Spinal cord (tissue), 10 donors: Measurements from ENCODE around the gene INPP4B. TPM values are rescaled to one million over a fixed set of nuclear protein-coding genes. Genes with fewer than 3 reads are reported as not detected.

ENCODE experiments used
- DNase-seq, 6 donors: peaks; one replicate each; pipeline versions ENCODE4 v3.0.0 to v3.0.0-alpha.2; 2013 to 2015; ENCODE audit warnings: low spot score in 6 of 6, low read depth in 4 of 6
- H3K27ac ChIP-seq: one replicate; pipeline ENCODE4 v1.5.1; 2013; ENCODE audit warnings: low read depth, low read length, control low read depth
- H3K27me3 ChIP-seq: one replicate; pipeline ENCODE4 v1.6.1; 2013; ENCODE audit warnings: low read length; ENCODE audit not compliant: control insufficient read depth, insufficient read depth
- H3K36me3 ChIP-seq: one replicate; pipeline ENCODE4 v1.6.1; 2013; ENCODE audit warnings: low read length; ENCODE audit not compliant: control insufficient read depth, insufficient read depth
- H3K4me1 ChIP-seq: one replicate; pipeline ENCODE4 v1.6.1; 2013; ENCODE audit warnings: low read length; ENCODE audit not compliant: control insufficient read depth, insufficient read depth
- H3K4me3 ChIP-seq: one replicate; pipeline ENCODE4 v1.5.1; 2013; ENCODE audit warnings: low read depth, low read length, control low read depth
- H3K9me3 ChIP-seq: one replicate; pipeline ENCODE4 v1.6.1; 2013; ENCODE audit warnings: low read length; ENCODE audit not compliant: control insufficient read depth, insufficient read depth
- WGBS: methylation state at CpG from one replicate; pipeline ENCODE4 v1.1.5; 2013; ENCODE audit warnings: missing lambda C conversion rate; ENCODE audit not compliant: insufficient coverage; 5-methylcytosine and 5-hydroxymethylcytosine counted together
- polyA plus RNA-seq, 2 donors: library from polyadenylated mRNA; unstranded; fragments of 120-200 nt; gene quantifications; one replicate each; pipeline ENCODE4 v1.2.1, GENCODE V29; 2013; ENCODE audit not compliant: insufficient read length in 2 of 2
- total RNA-seq, 2 donors: library from RNA; depleted of rRNA in 1 of 2; stranded (reverse); fragments of 120-200 nt in 1 of 2; fragments of >200 nt in 1 of 2; gene quantifications; one replicate each; pipeline versions ENCODE4 v1.2.3 to v1.2.4, GENCODE V29; 2013 to 2014
- donor health status: healthy.

The INPP4B gene
- total and polyA plus RNA-seq, 4 donors, result 5.7 to 29.4 (median 14.5) TPM

- Histone ChIP-seq H3K27me3 (no peaks in the 10 kb centered on the region), H3K36me3 (no peaks in the 10 kb centered on the region), H3K9me3 (no peaks in the 10 kb centered on the region), H3K4me1 (no peaks in the 10 kb centered on the region), H3K4me3 (no peak overlapping the region), H3K27ac (no peak overlapping the region)
- 80% methylated on average over 1 of the region's 2 CpGs for WGBS
- peak in 2 of 6 donors; percentile 4 to 11 for DNase-seq
These were observed 396.2 kb downstream of the INPP4B start for GRCh38 chr4:142449771-142450373.

- Histone ChIP-seq H3K9me3 (no peaks in the 10 kb centered on the region), H3K4me1 (no peaks in the 10 kb centered on the region), H3K36me3 (no peaks in the 10 kb centered on the region), H3K4me3 (no peak overlapping the region), H3K27ac (no peak overlapping the region), H3K27me3 (no peaks in the 10 kb centered on the region)
- WGBS, result 76% methylated on average over 3 of the region's 3 CpGs
- no peak for DNase-seq
These were observed 399.1 kb downstream of the INPP4B start for GRCh38 chr4:142447009-142447408.

- H3K9me3 ChIP-seq, result no peaks in the 10 kb centered on the region
- H3K4me3 ChIP-seq, result no peak overlapping the region
- no peaks in the 10 kb centered on the region for H3K36me3 ChIP-seq
- no peak for DNase-seq
- no peaks in the 10 kb centered on the region for H3K4me1 ChIP-seq
- no peak overlapping the region for H3K27ac ChIP-seq
- H3K27me3 ChIP-seq, result no peaks in the 10 kb centered on the region
- no CpG with 5 or more reads among the region's 5 CpGs for WGBS
These were observed 402.6 kb downstream of the INPP4B start for GRCh38 chr4:142443469-142443868.

GRCh38 chr4:142440093-142440492 is 406.0 kb downstream of the INPP4B start:
- no peaks in the 10 kb centered on the region for H3K27me3 ChIP-seq
- H3K36me3 ChIP-seq, result no peaks in the 10 kb centered on the region
- peaks cover 3% of the 10 kb centered on the region for H3K9me3 ChIP-seq
- DNase-seq, result no peak
- H3K4me1 ChIP-seq, result no peaks in the 10 kb centered on the region
- no peak overlapping the region for H3K27ac ChIP-seq
- no peak overlapping the region for H3K4me3 ChIP-seq
- WGBS, result 92% methylated on average over 2 of the region's 2 CpGs

- H3K27me3 ChIP-seq, result no peaks in the 10 kb centered on the region
- H3K4me1 ChIP-seq, result no peaks in the 10 kb centered on the region
- no peak overlapping the region for H3K4me3 ChIP-seq
- peaks cover 3% of the 10 kb centered on the region for H3K9me3 ChIP-seq
- DNase-seq, result no peak
- WGBS, result 84% methylated on average over 7 of the region's 8 CpGs
- no peaks in the 10 kb centered on the region for H3K36me3 ChIP-seq
- no peak overlapping the region for H3K27ac ChIP-seq
These were observed 410.4 kb downstream of the INPP4B start for GRCh38 chr4:142435599-142436235.

- H3K4me1 ChIP-seq, result no peaks in the 10 kb centered on the region
- H3K36me3 ChIP-seq, result no peaks in the 10 kb centered on the region
- no peak overlapping the region for H3K4me3 ChIP-seq
- no peaks in the 10 kb centered on the region for H3K27me3 ChIP-seq
- WGBS, result 100% methylated on average over 1 of the region's 2 CpGs
- no peak for DNase-seq
- no peak overlapping the region for H3K27ac ChIP-seq
- peaks cover 3% of the 10 kb centered on the region for H3K9me3 ChIP-seq
These were observed 411.4 kb downstream of the INPP4B start for GRCh38 chr4:142434519-142435224.

GRCh38 chr4:142428715-142429114 is 417.4 kb downstream of the INPP4B start:
- WGBS, result no CpG with 5 or more reads among the region's 2 CpGs
- H3K27me3 ChIP-seq, result no peaks in the 10 kb centered on the region
- no peak for DNase-seq

GRCh38 chr4:142427456-142427855 is 418.6 kb downstream of the INPP4B start:
- Histone ChIP-seq H3K9me3 (no peaks in the 10 kb centered on the region), H3K4me3 (no peak overlapping the region), H3K27ac (no peak overlapping the region), H3K4me1 (no peaks in the 10 kb centered on the region), H3K27me3 (no peaks in the 10 kb centered on the region), H3K36me3 (no peaks in the 10 kb centered on the region)
- no CpG with 5 or more reads among the region's 1 CpG for WGBS
- no peak for DNase-seq

More at GRCh38 chr4:142428715-142429114, 417.4 kb downstream of the INPP4B start:
- Histone ChIP-seq H3K9me3 (no peaks in the 10 kb centered on the region), H3K4me1 (no peaks in the 10 kb centered on the region), H3K36me3 (no peaks in the 10 kb centered on the region), H3K27ac (no peak overlapping the region), H3K4me3 (no peak overlapping the region)

- Histone ChIP-seq H3K36me3 (no peaks in the 10 kb centered on the region), H3K4me1 (no peaks in the 10 kb centered on the region), H3K27ac (no peak overlapping the region), H3K4me3 (no peak overlapping the region), H3K9me3 (no peaks in the 10 kb centered on the region), H3K27me3 (no peaks in the 10 kb centered on the region)
- DNase-seq, result no peak
- no CpG with 5 or more reads among the region's 2 CpGs for WGBS
These were observed 422.2 kb downstream of the INPP4B start for GRCh38 chr4:142423861-142424260.
